H9 (cell line): ENCODE data around the gene STIM2. TPM values are rescaled to one million over a fixed set of nuclear protein-coding genes. Genes with fewer than 3 reads are reported as not detected.

Experiments
- DNase-seq: peaks from one replicate; pipeline ENCODE4 v3.0.0-alpha.2; 2017
- H2AFZ ChIP-seq: one replicate; pipeline ENCODE4 v1.6.1; 2013; ENCODE audit warnings: mild to moderate bottlenecking, low read length, control low read depth, moderate library complexity
- H2AK5ac ChIP-seq: 2 replicates; pipeline ENCODE4 v1.6.1; 2013; ENCODE audit warnings: low read length, control low read depth, mixed read lengths; ENCODE audit not compliant: insufficient read length
- H2BK120ac ChIP-seq: one replicate; pipeline ENCODE4 v1.6.1; 2013; ENCODE audit warnings: low read depth, mild to moderate bottlenecking, low read length, control low read depth, inconsistent platforms; ENCODE audit not compliant: poor library complexity, severe bottlenecking
- H2BK12ac ChIP-seq: 2 replicates; pipeline ENCODE4 v1.6.1; 2013; ENCODE audit warnings: low read length, control low read depth, mixed read lengths, low read depth; ENCODE audit not compliant: insufficient read length
- H2BK15ac ChIP-seq: 2 replicates; pipeline ENCODE4 v1.6.1; 2013; ENCODE audit warnings: low read depth, low read length, control low read depth
- H2BK20ac ChIP-seq: one replicate; pipeline ENCODE4 v1.6.1; 2013; ENCODE audit warnings: low read depth, mild to moderate bottlenecking, low read length, control low read depth, inconsistent platforms; ENCODE audit not compliant: poor library complexity, severe bottlenecking
- H2BK5ac ChIP-seq: 2 replicates; pipeline ENCODE4 v1.6.1; 2013; ENCODE audit warnings: low read length, control low read depth, mixed read lengths; ENCODE audit not compliant: insufficient read length
- H3K14ac ChIP-seq: 2 replicates; pipeline ENCODE4 v1.6.1; 2013; ENCODE audit warnings: low read length, control low read depth; ENCODE audit not compliant: insufficient read depth
- H3K18ac ChIP-seq: 2 replicates; pipeline ENCODE4 v1.6.1; 2013; ENCODE audit warnings: low read depth, mild to moderate bottlenecking, mixed read lengths, low read length, control low read depth; ENCODE audit not compliant: insufficient read length
- H3K23ac ChIP-seq: 2 replicates; pipeline ENCODE4 v1.6.1; 2013; ENCODE audit warnings: low read length, control low read depth, mixed read lengths, low read depth; ENCODE audit not compliant: insufficient read length
- H3K23me2 ChIP-seq: 2 replicates; pipeline ENCODE4 v1.6.1; 2013; ENCODE audit warnings: low read depth, mild to moderate bottlenecking, mixed read lengths, low read length, control low read depth; ENCODE audit not compliant: insufficient read length, poor library complexity, severe bottlenecking
- H3K27ac ChIP-seq: 2 replicates; pipeline ENCODE4 v1.5.1; 2013; ENCODE audit warnings: low read length, control low read depth, mixed read lengths, low read depth; ENCODE audit not compliant: insufficient read length
- H3K27me3 ChIP-seq: 2 replicates; pipeline ENCODE4 v1.6.1; 2013; ENCODE audit warnings: low read length, control low read depth, inconsistent platforms; ENCODE audit not compliant: insufficient read depth
- H3K4ac ChIP-seq: 2 replicates; pipeline ENCODE4 v1.6.1; 2013; ENCODE audit warnings: low read depth, mild to moderate bottlenecking, control low read depth, inconsistent platforms, low read length, moderate library complexity
- H3K4me1 ChIP-seq: 2 replicates; pipeline ENCODE4 v1.6.1; 2013; ENCODE audit warnings: low read length, control low read depth, inconsistent platforms; ENCODE audit not compliant: insufficient read depth
- H3K4me2 ChIP-seq: 2 replicates; pipeline ENCODE4 v1.6.1; 2013; ENCODE audit warnings: low read length, control low read depth, mixed read lengths; ENCODE audit not compliant: insufficient read length, insufficient read depth
- H3K56ac ChIP-seq: 2 replicates; pipeline ENCODE4 v1.6.1; 2013; ENCODE audit warnings: low read depth, mild to moderate bottlenecking, mixed read lengths, low read length, control low read depth; ENCODE audit not compliant: insufficient read length
- H3K79me1 ChIP-seq: 2 replicates; pipeline ENCODE4 v1.6.1; 2013; ENCODE audit warnings: low read depth, mild to moderate bottlenecking, moderate library complexity, low read length, control low read depth, inconsistent platforms; ENCODE audit not compliant: insufficient read depth, poor library complexity, severe bottlenecking
- H3K79me2 ChIP-seq: 2 replicates; pipeline ENCODE4 v1.6.1; 2013; ENCODE audit warnings: low read length, control low read depth, inconsistent platforms; ENCODE audit not compliant: insufficient read depth
- H3K9ac ChIP-seq: 2 replicates; pipeline ENCODE4 v1.6.1; 2013; ENCODE audit warnings: low read length, control low read depth, mixed read lengths; ENCODE audit not compliant: insufficient read length; ENCODE audit errors: extremely low read depth
- H3K9me3 ChIP-seq: one replicate; pipeline ENCODE4 v1.6.1; 2013; ENCODE audit warnings: low read depth, low read length, inconsistent platforms; ENCODE audit not compliant: control insufficient read depth
- H3T11ph ChIP-seq: one replicate; pipeline ENCODE4 v1.6.1; 2013; ENCODE audit warnings: mild to moderate bottlenecking, low read length, control low read depth, inconsistent platforms
- H4K20me1 ChIP-seq: one replicate; pipeline ENCODE4 v1.6.1; 2013; ENCODE audit not compliant: control insufficient read depth, insufficient read length, insufficient read depth
- H4K5ac ChIP-seq: 2 replicates; pipeline ENCODE4 v1.6.1; 2013; ENCODE audit warnings: low read depth, mild to moderate bottlenecking, mixed read lengths, low read length, control low read depth; ENCODE audit not compliant: insufficient read length
- H4K8ac ChIP-seq: replicated peaks from 2 replicates; pipeline ENCODE4 v1.6.1; 2013; ENCODE audit warnings: low read length, control low read depth, mixed read lengths, low read depth; ENCODE audit not compliant: insufficient read length
- H4K91ac ChIP-seq: 2 replicates; pipeline ENCODE4 v1.6.1; 2013; ENCODE audit warnings: low read depth, mild to moderate bottlenecking, moderate library complexity, mixed read lengths, low read length, control low read depth; ENCODE audit not compliant: insufficient read length
- H3K27ac Mint-ChIP-seq, 3 experiments: 2 replicates in 2 of 3; 3 replicates in 1 of 3; pipeline ENCODE4 v1.8.0; 2020 to 2021; ENCODE audit warnings: mixed read lengths in 3 of 3, mild to moderate bottlenecking in 1 of 3, moderate library complexity in 1 of 3
- H3K27me3 Mint-ChIP-seq: 2 replicates; pipeline ENCODE4 v1.8.0; 2021; ENCODE audit warnings: low read depth, mild to moderate bottlenecking, moderate library complexity, mixed read lengths
- H3K36me3 Mint-ChIP-seq, 3 experiments: 2 replicates in 2 of 3; 3 replicates in 1 of 3; pipeline ENCODE4 v1.8.0; 2020 to 2021; ENCODE audit warnings: low read depth in 3 of 3, mixed read lengths in 3 of 3; ENCODE audit not compliant: insufficient read depth in 1 of 3
- H3K4me1 Mint-ChIP-seq, 2 experiments: 2 replicates each; pipeline ENCODE4 v1.8.0; 2020; ENCODE audit warnings: mixed read lengths in 2 of 2
- H3K4me3 Mint-ChIP-seq, 2 experiments: 2 replicates in 1 of 2; 3 replicates in 1 of 2; pipeline ENCODE4 v1.8.0; 2020 to 2021; ENCODE audit warnings: mild to moderate bottlenecking in 2 of 2, mixed read lengths in 2 of 2, moderate library complexity in 1 of 2
- H3K9me3 Mint-ChIP-seq, 2 experiments: 2 replicates in 1 of 2; 3 replicates in 1 of 2; pipeline ENCODE4 v1.8.0; 2020; ENCODE audit warnings: mild to moderate bottlenecking in 2 of 2, mixed read lengths in 2 of 2, moderate library complexity in 1 of 2
- WGBS: extraction: QIAGEN DNeasy Blood & Tissue Kit; methylation state at CpG from one replicate; pipeline ENCODE4 v1.1.7; 2013; ENCODE audit warnings: missing lambda C conversion rate, low lambda C conversion rate, mixed read lengths; ENCODE audit not compliant: insufficient read length; ENCODE audit errors: extremely low coverage; 5-methylcytosine and 5-hydroxymethylcytosine counted together
- total RNA-seq: library from RNA; stranded (reverse); gene quantifications from 2 replicates; pipeline ENCODE4 v1.2.1, GENCODE V29; 2021
- TF ChIP-seq, protein P1 (sequence below): fragments of 200-600 bp; sonication (generic); conservative IDR thresholded peaks from 3 replicates; pipeline ENCODE4 v1.8.0; 2021; ENCODE audit warnings: antibody characterized with exemption, mild to moderate bottlenecking

Gene STIM2
- total RNA-seq, 1 experiment from 2014 or later: 26.2 TPM

DNA sequence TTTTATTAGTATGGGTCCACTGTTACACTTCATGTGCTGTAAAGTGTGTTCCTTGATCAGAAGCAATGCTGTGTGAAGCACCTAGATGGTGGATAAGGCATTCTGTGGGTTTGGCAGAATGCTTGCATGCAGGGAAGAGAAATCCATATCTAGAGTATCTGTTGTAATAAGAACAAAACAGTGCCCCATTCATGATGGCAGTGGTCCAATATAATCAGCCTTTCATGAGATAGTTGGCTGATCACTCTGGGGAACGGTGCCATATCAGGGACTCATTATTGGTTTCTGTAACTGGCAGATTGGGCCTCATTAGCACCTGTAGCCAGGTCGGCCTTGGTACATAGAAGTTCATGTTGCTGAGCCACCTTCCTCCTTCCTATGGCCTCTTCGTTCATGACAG lies 28.7 kb downstream of the STIM2 start:
- no peak overlapping the region for H3K4me2 ChIP-seq
- H4K8ac ChIP-seq: no peak overlapping the region
- H3K36me3 Mint-ChIP-seq: peaks cover 9 to 15% (median 10%) of the 10 kb centered on the region in 3 experiments
- H3K9me3 Mint-ChIP-seq: peaks cover 0 to 9% of the 10 kb centered on the region in 2 experiments; a peak in 1 of 5 replicates
- no peaks in the 10 kb centered on the region for H3K79me1 ChIP-seq
- no peak overlapping the region for H2AFZ ChIP-seq
- no peak overlapping the region for H2BK12ac ChIP-seq
- H2BK15ac ChIP-seq: no peak overlapping the region
- no peak overlapping the region for H3K56ac ChIP-seq
- no peak overlapping the region for H2AK5ac ChIP-seq
- no peak overlapping the region for H2BK20ac ChIP-seq
- H3K27me3 ChIP-seq: no peaks in the 10 kb centered on the region
- no peaks in the 10 kb centered on the region for H3K23me2 ChIP-seq
- H3K23ac ChIP-seq: no peak overlapping the region
- no peaks in the 10 kb centered on the region; the same call in 1 of the 2 replicates for H3K4me1 ChIP-seq
- TF ChIP-seq, protein P1, sequence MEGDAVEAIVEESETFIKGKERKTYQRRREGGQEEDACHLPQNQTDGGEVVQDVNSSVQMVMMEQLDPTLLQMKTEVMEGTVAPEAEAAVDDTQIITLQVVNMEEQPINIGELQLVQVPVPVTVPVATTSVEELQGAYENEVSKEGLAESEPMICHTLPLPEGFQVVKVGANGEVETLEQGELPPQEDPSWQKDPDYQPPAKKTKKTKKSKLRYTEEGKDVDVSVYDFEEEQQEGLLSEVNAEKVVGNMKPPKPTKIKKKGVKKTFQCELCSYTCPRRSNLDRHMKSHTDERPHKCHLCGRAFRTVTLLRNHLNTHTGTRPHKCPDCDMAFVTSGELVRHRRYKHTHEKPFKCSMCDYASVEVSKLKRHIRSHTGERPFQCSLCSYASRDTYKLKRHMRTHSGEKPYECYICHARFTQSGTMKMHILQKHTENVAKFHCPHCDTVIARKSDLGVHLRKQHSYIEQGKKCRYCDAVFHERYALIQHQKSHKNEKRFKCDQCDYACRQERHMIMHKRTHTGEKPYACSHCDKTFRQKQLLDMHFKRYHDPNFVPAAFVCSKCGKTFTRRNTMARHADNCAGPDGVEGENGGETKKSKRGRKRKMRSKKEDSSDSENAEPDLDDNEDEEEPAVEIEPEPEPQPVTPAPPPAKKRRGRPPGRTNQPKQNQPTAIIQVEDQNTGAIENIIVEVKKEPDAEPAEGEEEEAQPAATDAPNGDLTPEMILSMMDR: no peak
- WGBS: no CpG with 5 or more reads among the region's 3 CpGs
- H4K5ac ChIP-seq: no peak overlapping the region
- no peak overlapping the region for H3K4ac ChIP-seq
- no peak overlapping the region for H2BK5ac ChIP-seq
- no peak overlapping the region for H4K91ac ChIP-seq
- no peak overlapping the region for H3T11ph ChIP-seq
- peaks cover 2% of the 10 kb centered on the region; the same call in 1 of the 2 replicates for H3K79me2 ChIP-seq
- no peak overlapping the region for H3K4me3 Mint-ChIP-seq
- no peaks in the 10 kb centered on the region for H3K27me3 Mint-ChIP-seq
- no peak overlapping the region for H3K18ac ChIP-seq
- peaks cover 0 to 3% of the 10 kb centered on the region in 2 experiments; a peak in 1 of 4 replicates for H3K4me1 Mint-ChIP-seq
- H3K27ac Mint-ChIP-seq: no peak overlapping the region
- no peaks in the 10 kb centered on the region for H3K9me3 ChIP-seq
- no peak overlapping the region for H2BK120ac ChIP-seq
- H3K14ac ChIP-seq: no peak overlapping the region
- DNase-seq: no peak
- H3K9ac ChIP-seq: no peak overlapping the region
- no peaks in the 10 kb centered on the region for H4K20me1 ChIP-seq
- H3K27ac ChIP-seq: no peak overlapping the region
